GM21619 (cell line): Measurements from ENCODE around the gene AP3B1.

Experiments used
- ATAC-seq: cut with Tn5 transposase; IDR thresholded peaks from one replicate; pipeline ENCODE4 v1.9.1; 2021; ENCODE audit not compliant: unreplicated experiment

Gene AP3B1

GRCh38 chr5:78005021-78005785, 289.3 kb downstream of the AP3B1 start:
- no peak for ATAC-seq

GRCh38 chr5:78004559-78004958, 289.9 kb downstream of the AP3B1 start:
- ATAC-seq: no peak

GRCh38 chr5:78003919-78004318, 290.6 kb downstream of the AP3B1 start:
- no peak for ATAC-seq

GRCh38 chr5:78003450-78003849, 291.0 kb downstream of the AP3B1 start:
- ATAC-seq: no peak

- ATAC-seq: no peak
These were observed 291.8 kb downstream of the AP3B1 start for GRCh38 chr5:78002690-78003089.

GRCh38 chr5:78001197-78001596, 293.3 kb downstream of the AP3B1 start:
- no peak for ATAC-seq

GRCh38 chr5:78000191-78000590, 294.3 kb downstream of the AP3B1 start:
- ATAC-seq: no peak

GRCh38 chr5:77999399-77999798, 295.1 kb downstream of the AP3B1 start:
- ATAC-seq: no peak

- ATAC-seq: no peak
These were observed 297.6 kb downstream of the AP3B1 start for GRCh38 chr5:77996943-77997342.

- ATAC-seq: no peak
These were observed 298.6 kb downstream of the AP3B1 start for GRCh38 chr5:77995793-77996409.

GRCh38 chr5:77994943-77995342, 299.6 kb downstream of the AP3B1 start:
- no peak for ATAC-seq

GRCh38 chr5:77993855-77994318, 300.6 kb downstream of the AP3B1 start:
- ATAC-seq: no peak

GRCh38 chr5:77993141-77993854, 301.2 kb downstream of the AP3B1 start:
- no peak for ATAC-seq

- no peak for ATAC-seq
These were observed 303.4 kb downstream of the AP3B1 start for GRCh38 chr5:77991084-77991483.

GRCh38 chr5:77990020-77990419, 304.5 kb downstream of the AP3B1 start:
- no peak for ATAC-seq

- no peak for ATAC-seq
These were observed 306.5 kb downstream of the AP3B1 start for GRCh38 chr5:77987988-77988387.

GRCh38 chr5:77987331-77987730, 307.2 kb downstream of the AP3B1 start:
- no peak for ATAC-seq

GRCh38 chr5:77986261-77986660, 308.2 kb downstream of the AP3B1 start:
- no peak for ATAC-seq

GRCh38 chr5:77985247-77985646, 309.3 kb downstream of the AP3B1 start:
- ATAC-seq: no peak

- no peak for ATAC-seq
These were observed 309.9 kb downstream of the AP3B1 start for GRCh38 chr5:77984587-77984986.

- no peak for ATAC-seq
These were observed 310.9 kb downstream of the AP3B1 start for GRCh38 chr5:77983482-77984199.
